Activated CD4-positive, alpha-beta T cell treated with anti-CD3 and anti-CD28 coated beads, Interleukin-2, amount 50 U/mL, for 4 hours (primary cell): ENCODE results near the gene FBLN7.
"Not testable (repeated sequence)": the region's sequence is repeated elsewhere in the genome, so short reads cannot be mapped to it uniquely, and the experiment has no call there.

Experiments
- DNase-seq, 2 experiments: peaks; one replicate each; pipeline ENCODE4 v3.0.0-alpha.2; 2020

FBLN7 gene

GRCh38 chr2:112138159-112139032 lies at the start of gene FBLN7:
Gene FBLN7, plus strand, starts transcription at chr2:112138385. Its CDS starts 271 bp downstream, at chr2:112138656.
- no peak for DNase-seq

- DNase-seq = no peak
Observed at GRCh38 chr2:112089375-112089774, 48.8 kb upstream of the FBLN7 start.

GRCh38 chr2:112092286-112093041 lies 45.7 kb upstream of the FBLN7 start:
- DNase-seq = no peak

GRCh38 chr2:112093216-112093615 lies 45.0 kb upstream of the FBLN7 start:
- no peak for DNase-seq

GRCh38 chr2:112095681-112096080 lies 42.5 kb upstream of the FBLN7 start:
- no peak for DNase-seq

GRCh38 chr2:112096098-112096497 lies 42.1 kb upstream of the FBLN7 start:
- no peak for DNase-seq

GRCh38 chr2:112108178-112108832 lies 29.9 kb upstream of the FBLN7 start:
- no peak for DNase-seq

- DNase-seq = no peak
Observed at GRCh38 chr2:112109278-112109677, 28.9 kb upstream of the FBLN7 start.

GRCh38 chr2:112110966-112111365 lies 27.2 kb upstream of the FBLN7 start:
- no peak for DNase-seq

GRCh38 chr2:112113354-112113753 lies 24.8 kb upstream of the FBLN7 start:
- not testable (repeated sequence) for DNase-seq

- DNase-seq = no peak
Observed at GRCh38 chr2:112118148-112118547, 20.0 kb upstream of the FBLN7 start.

GRCh38 chr2:112121682-112122254 lies 16.4 kb upstream of the FBLN7 start:
- DNase-seq = peak; percentile 43 to 49

GRCh38 chr2:112129060-112129459 lies 9.1 kb upstream of the FBLN7 start:
- DNase-seq = no peak

- DNase-seq = no peak
Observed at GRCh38 chr2:112133344-112133743, 4.8 kb upstream of the FBLN7 start.

GRCh38 chr2:112134120-112134519 lies 4.1 kb upstream of the FBLN7 start:
- no peak for DNase-seq

GRCh38 chr2:112136096-112136495 lies 2.1 kb upstream of the FBLN7 start:
- no peak for DNase-seq

GRCh38 chr2:112137516-112138158 lies 548 bp upstream of the FBLN7 start:
- no peak for DNase-seq

GRCh38 chr2:112139033-112139614 lies 939 bp downstream of the FBLN7 start:
- DNase-seq = not testable (repeated sequence)

- not testable (repeated sequence) for DNase-seq
Observed at GRCh38 chr2:112139661-112140204, 1.5 kb downstream of the FBLN7 start.

GRCh38 chr2:112140205-112140802 lies 2.1 kb downstream of the FBLN7 start:
- no peak for DNase-seq

- DNase-seq = no peak
Observed at GRCh38 chr2:112140899-112141625, 2.9 kb downstream of the FBLN7 start.
